Measurements from ENCODE around the gene HSD17B3.
"Not testable (repeated sequence)": the region's sequence is repeated elsewhere in the genome, so short reads cannot be mapped to it uniquely, and the experiment has no call there.

Gene HSD17B3

GRCh38 chr9:96204853-96205252 lies 97.1 kb downstream of the HSD17B3 start:
- no peak overlapping the region for H3K27ac Mint-ChIP-seq
- H3K4me3 Mint-ChIP-seq = no peak overlapping the region
- H3K36me3 Mint-ChIP-seq (ENCODE audit: low read depth) = no peaks in the 10 kb centered on the region
- H3K9me3 Mint-ChIP-seq = peaks cover 4% of the 10 kb centered on the region
- H3K27me3 Mint-ChIP-seq (ENCODE audit: low read depth) = peaks cover 3% of the 10 kb centered on the region
- no peaks in the 10 kb centered on the region for H3K4me1 Mint-ChIP-seq (ENCODE audit: low read depth)

- H3K27me3 Mint-ChIP-seq (ENCODE audit: low read depth) = peaks cover 3% of the 10 kb centered on the region
- no peaks in the 10 kb centered on the region for H3K36me3 Mint-ChIP-seq (ENCODE audit: low read depth)
- H3K4me1 Mint-ChIP-seq (ENCODE audit: low read depth) = no peaks in the 10 kb centered on the region
- H3K9me3 Mint-ChIP-seq = peaks cover 4% of the 10 kb centered on the region
- no peak overlapping the region for H3K4me3 Mint-ChIP-seq
- no peak overlapping the region for H3K27ac Mint-ChIP-seq
Measured at GRCh38 chr9:96203867-96204501, 98.0 kb downstream of the HSD17B3 start.

- Mint-ChIP-seq H3K27me3 (ENCODE audit: low read depth) (peaks cover 3% of the 10 kb centered on the region), H3K27ac (no peak overlapping the region), H3K9me3 (peaks cover 4% of the 10 kb centered on the region), H3K4me3 (no peak overlapping the region), H3K4me1 (ENCODE audit: low read depth) (no peaks in the 10 kb centered on the region), H3K36me3 (ENCODE audit: low read depth) (no peaks in the 10 kb centered on the region)
Measured at GRCh38 chr9:96202971-96203780, 98.8 kb downstream of the HSD17B3 start.

- no peaks in the 10 kb centered on the region for H3K36me3 Mint-ChIP-seq (ENCODE audit: low read depth)
- H3K4me1 Mint-ChIP-seq (ENCODE audit: low read depth) = no peaks in the 10 kb centered on the region
- peaks cover 4% of the 10 kb centered on the region for H3K9me3 Mint-ChIP-seq
- no peak overlapping the region for H3K27ac Mint-ChIP-seq
- H3K4me3 Mint-ChIP-seq = no peak overlapping the region
- H3K27me3 Mint-ChIP-seq (ENCODE audit: low read depth) = peaks cover 11% of the 10 kb centered on the region
Measured at GRCh38 chr9:96201140-96201539, 100.8 kb downstream of the HSD17B3 start.

- no peaks in the 10 kb centered on the region for H3K36me3 Mint-ChIP-seq (ENCODE audit: low read depth)
- peaks cover 15% of the 10 kb centered on the region for H3K27me3 Mint-ChIP-seq (ENCODE audit: low read depth)
- no peaks in the 10 kb centered on the region for H3K4me1 Mint-ChIP-seq (ENCODE audit: low read depth)
- H3K4me3 Mint-ChIP-seq = no peak overlapping the region
- no peak overlapping the region for H3K27ac Mint-ChIP-seq
- H3K9me3 Mint-ChIP-seq = peaks cover 4% of the 10 kb centered on the region
Measured at GRCh38 chr9:96199006-96199405, 103.0 kb downstream of the HSD17B3 start.

GRCh38 chr9:96195541-96195940 lies 106.4 kb downstream of the HSD17B3 start:
- H3K4me3 Mint-ChIP-seq = no peak overlapping the region
- H3K36me3 Mint-ChIP-seq (ENCODE audit: low read depth) = peaks cover 3% of the 10 kb centered on the region
- H3K9me3 Mint-ChIP-seq = peaks cover 24% of the 10 kb centered on the region
- H3K27ac Mint-ChIP-seq = no peak overlapping the region
- peaks cover 18% of the 10 kb centered on the region for H3K27me3 Mint-ChIP-seq (ENCODE audit: low read depth)
- no peaks in the 10 kb centered on the region for H3K4me1 Mint-ChIP-seq (ENCODE audit: low read depth)

GRCh38 chr9:96193236-96193755 lies 108.7 kb downstream of the HSD17B3 start:
- Mint-ChIP-seq H3K9me3 (peaks cover 29% of the 10 kb centered on the region), H3K27ac (no peak overlapping the region), H3K27me3 (ENCODE audit: low read depth) (peaks cover 18% of the 10 kb centered on the region), H3K4me1 (ENCODE audit: low read depth) (no peaks in the 10 kb centered on the region), H3K36me3 (ENCODE audit: low read depth) (peaks cover 3% of the 10 kb centered on the region), H3K4me3 (no peak overlapping the region)

GRCh38 chr9:96192710-96193109 lies 109.3 kb downstream of the HSD17B3 start:
- peaks cover 18% of the 10 kb centered on the region for H3K27me3 Mint-ChIP-seq (ENCODE audit: low read depth)
- H3K9me3 Mint-ChIP-seq = peaks cover 29% of the 10 kb centered on the region
- H3K27ac Mint-ChIP-seq = no peak overlapping the region
- no peak overlapping the region for H3K4me3 Mint-ChIP-seq
- H3K36me3 Mint-ChIP-seq (ENCODE audit: low read depth) = peaks cover 3% of the 10 kb centered on the region
- H3K4me1 Mint-ChIP-seq (ENCODE audit: low read depth) = no peaks in the 10 kb centered on the region

GRCh38 chr9:96189995-96190394 lies 112.0 kb downstream of the HSD17B3 start:
- Mint-ChIP-seq H3K4me1 (ENCODE audit: low read depth) (peaks cover 4% of the 10 kb centered on the region), H3K9me3 (peaks cover 38% of the 10 kb centered on the region), H3K36me3 (ENCODE audit: low read depth) (peaks cover 3% of the 10 kb centered on the region), H3K27ac (no peak overlapping the region), H3K27me3 (ENCODE audit: low read depth) (peaks cover 12% of the 10 kb centered on the region), H3K4me3 (no peak overlapping the region)

- not testable (repeated sequence) for H3K36me3 Mint-ChIP-seq (ENCODE audit: low read depth); H3K4me1 Mint-ChIP-seq (ENCODE audit: low read depth); H3K4me3 Mint-ChIP-seq; H3K27ac Mint-ChIP-seq
- peaks cover 12% of the 10 kb centered on the region for H3K27me3 Mint-ChIP-seq (ENCODE audit: low read depth)
- peaks cover 38% of the 10 kb centered on the region for H3K9me3 Mint-ChIP-seq
Measured at GRCh38 chr9:96189581-96189980, 112.4 kb downstream of the HSD17B3 start.

GRCh38 chr9:96188571-96188970 lies 113.4 kb downstream of the HSD17B3 start:
- Mint-ChIP-seq H3K36me3 (ENCODE audit: low read depth) (peaks cover 3% of the 10 kb centered on the region), H3K4me1 (ENCODE audit: low read depth) (peaks cover 4% of the 10 kb centered on the region), H3K27ac (no peak overlapping the region), H3K4me3 (no peak overlapping the region), H3K9me3 (peaks cover 38% of the 10 kb centered on the region), H3K27me3 (ENCODE audit: low read depth) (peaks cover 12% of the 10 kb centered on the region)

GRCh38 chr9:96187151-96187555 lies 114.8 kb downstream of the HSD17B3 start:
- peaks cover 4% of the 10 kb centered on the region for H3K4me1 Mint-ChIP-seq (ENCODE audit: low read depth)
- no peak overlapping the region for H3K27ac Mint-ChIP-seq
- peaks cover 3% of the 10 kb centered on the region for H3K36me3 Mint-ChIP-seq (ENCODE audit: low read depth)
- peaks cover 31% of the 10 kb centered on the region for H3K9me3 Mint-ChIP-seq
- H3K27me3 Mint-ChIP-seq (ENCODE audit: low read depth) = peaks cover 8% of the 10 kb centered on the region
- no peak overlapping the region for H3K4me3 Mint-ChIP-seq

- Mint-ChIP-seq H3K9me3 (peaks cover 26% of the 10 kb centered on the region), H3K4me3 (no peak overlapping the region), H3K27ac (no peak overlapping the region), H3K27me3 (ENCODE audit: low read depth) (peaks cover 5% of the 10 kb centered on the region), H3K4me1 (ENCODE audit: low read depth) (peaks cover 4% of the 10 kb centered on the region), H3K36me3 (ENCODE audit: low read depth) (peaks cover 3% of the 10 kb centered on the region)
Measured at GRCh38 chr9:96186591-96187011, 115.4 kb downstream of the HSD17B3 start.

- Mint-ChIP-seq H3K27me3 (ENCODE audit: low read depth) (peaks cover 9% of the 10 kb centered on the region), H3K36me3 (ENCODE audit: low read depth) (no peaks in the 10 kb centered on the region), H3K4me3 (no peak overlapping the region), H3K4me1 (ENCODE audit: low read depth) (peaks cover 4% of the 10 kb centered on the region), H3K9me3 (peaks cover 19% of the 10 kb centered on the region), H3K27ac (no peak overlapping the region)
Measured at GRCh38 chr9:96185518-96186156, 116.3 kb downstream of the HSD17B3 start.
